ENCODE results near the gene JMJD7. TPM values are rescaled to one million over a fixed set of nuclear protein-coding genes. Genes with fewer than 3 reads are reported as not detected.

The JMJD7 gene
- total RNA-seq, 1 experiment from 2014 or later: 10.9 TPM

DNA sequence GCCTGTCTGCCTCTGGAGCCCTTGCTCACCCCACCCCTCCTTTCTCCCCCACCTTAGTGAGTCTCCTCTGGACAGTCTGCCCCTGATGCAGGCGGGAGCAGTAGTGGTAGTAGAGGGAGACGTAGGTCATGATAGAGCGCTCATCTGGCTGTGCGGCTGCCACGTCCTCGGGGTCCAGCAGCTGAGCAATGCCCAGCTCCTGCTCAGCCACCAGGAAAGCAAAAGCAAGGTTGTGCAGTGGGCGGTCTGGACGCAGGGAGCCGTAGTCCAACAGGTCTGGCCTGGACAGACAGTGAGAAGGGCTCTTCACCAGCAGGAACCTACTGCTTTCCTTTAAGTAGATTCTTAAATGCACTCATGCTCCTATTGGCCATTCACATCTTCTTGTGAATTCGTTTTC, 59.3 kb downstream of the JMJD7 start:
- POLR2A ChIA-PET: no interaction called here
- Mint-ChIP-seq H3K9me3 (ENCODE audit: unreplicated experiment) (no peaks in the 10 kb centered on the region), H3K4me3 (ENCODE audit: unreplicated experiment) (no peak overlapping the region), H3K36me3 (ENCODE audit: insufficient read depth, unreplicated experiment) (no peaks in the 10 kb centered on the region), H3K27me3 (ENCODE audit: insufficient read depth, unreplicated experiment) (no peaks in the 10 kb centered on the region), H3K27ac (ENCODE audit: unreplicated experiment) (no peak overlapping the region), H3K4me1 (ENCODE audit: low read depth, unreplicated experiment) (no peaks in the 10 kb centered on the region)
- CTCF ChIA-PET: no interaction called here
- Histone ChIP-seq H3K4me3 (ENCODE audit: low read depth, low read length) (no peak overlapping the region), H3K9me3 (no peaks in the 10 kb centered on the region), H3K36me3 (ENCODE audit: control insufficient read depth, insufficient read depth, low read length) (no peaks in the 10 kb centered on the region), H3K27me3 (replicated peaks; ENCODE audit: control insufficient read depth, insufficient read depth, low read length) (no peaks in the 10 kb centered on the region), H3K4me1 (no peaks in the 10 kb centered on the region)
- no peak for TF ChIP-seq CTCF (IDR thresholded peaks at IDR 0.05; ENCODE audit: insufficient read depth in 1 of 2, low read depth in 1 of 2, low read length in 1 of 2, severe bottlenecking in 1 of 2, unreplicated experiment in 1 of 2)
- no peak for DNase-seq
- no TSS peak for BruUV-seq (replicated peaks)
- intact Hi-C loops (cut with micrococcal nuclease; ENCODE audit: unreplicated experiment): no loop called here

Small RNA genes lying within 50 kb of the gene (microRNA-seq; reads per million reads assigned to microRNA genes)
- gene MIR4310: not detected

Other genes starting within 250 kb of the JMJD7 start
- gene MGA, start 167.7 kb upstream of the JMJD7 start, total RNA-seq (2022): 59.6 and 60.0 TPM in 2 replicates
- gene MAPKBP1, start 53.6 kb upstream of the JMJD7 start, total RNA-seq (2022): 16.2 and 23.0 TPM in 2 replicates
- gene PLA2G4B, start 10.8 kb downstream of the JMJD7 start, total RNA-seq (2022): 5.8 and 6.0 TPM in 2 replicates
- 2.3 and 2.5 TPM in 2 replicates for gene SPTBN5, start 66.0 kb downstream of the JMJD7 start, total RNA-seq (2022)
- 31.6 TPM in 2 replicates for gene EHD4, start 144.5 kb downstream of the JMJD7 start, total RNA-seq (2022)
- 1.4 and 1.8 TPM in 2 replicates for gene PLA2G4E, start 192.9 kb downstream of the JMJD7 start, total RNA-seq (2022)